Epidermal melanocyte (primary cell): ENCODE measurements around the gene VPS41.

Source experiments
- DNase-seq: peaks from one replicate; pipeline ENCODE4 v3.0.0; 2011; ENCODE audit warnings: low spot score; ENCODE audit not compliant: insufficient read length

The VPS41 gene

DNA sequence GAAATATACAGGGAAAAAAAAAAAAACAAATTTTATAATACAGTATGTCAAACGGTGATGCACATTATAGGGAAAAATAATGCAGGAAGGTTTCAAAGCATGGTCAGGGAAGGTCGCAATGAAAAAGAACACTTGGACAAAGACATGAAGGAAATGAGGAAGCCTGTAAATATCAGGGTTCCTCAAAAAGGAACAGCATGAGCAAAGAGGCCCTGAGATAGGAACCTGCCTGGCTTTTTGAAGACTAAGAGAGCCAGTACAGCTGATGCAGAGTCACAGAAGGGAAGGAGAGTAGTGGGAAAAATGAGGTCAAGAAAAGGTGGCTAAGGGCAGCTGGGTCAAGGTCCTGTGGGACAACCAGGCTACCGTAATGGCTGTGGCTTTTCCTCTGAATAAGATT, 1.9 kb downstream of the VPS41 start:
- DNase-seq = no peak

DNA sequence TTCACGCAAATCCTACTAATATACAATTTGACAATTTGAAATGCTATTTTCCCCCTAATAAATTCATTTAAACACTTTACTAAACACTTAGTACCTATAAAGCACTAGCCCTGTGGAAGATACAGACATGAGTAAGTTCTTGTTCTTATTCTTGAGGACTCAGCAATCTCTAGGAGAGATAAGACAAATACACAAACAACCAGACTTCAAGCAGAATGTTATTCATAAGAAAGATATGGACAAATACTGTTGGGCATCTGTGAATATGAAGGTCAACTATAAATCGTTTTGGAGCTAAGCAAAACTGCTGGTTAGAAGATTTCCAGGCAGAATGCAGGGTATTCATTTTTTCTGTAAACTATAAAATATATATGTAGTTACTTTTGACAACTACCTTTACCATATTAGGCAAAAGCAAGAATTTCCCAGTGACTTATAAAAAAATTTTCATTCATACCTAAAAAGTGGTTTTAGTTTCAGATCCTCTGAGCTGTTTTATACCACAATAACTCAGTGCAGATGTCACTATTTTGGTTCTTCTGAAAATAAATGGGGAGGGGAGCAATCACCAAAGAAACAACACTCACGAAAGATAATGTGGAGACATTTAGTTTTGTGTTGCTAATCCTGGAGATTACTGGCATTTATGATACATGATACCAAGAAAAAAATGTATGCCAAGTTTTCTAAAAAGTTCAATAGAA, 3.8 kb downstream of the VPS41 start:
- no peak for DNase-seq

DNA sequence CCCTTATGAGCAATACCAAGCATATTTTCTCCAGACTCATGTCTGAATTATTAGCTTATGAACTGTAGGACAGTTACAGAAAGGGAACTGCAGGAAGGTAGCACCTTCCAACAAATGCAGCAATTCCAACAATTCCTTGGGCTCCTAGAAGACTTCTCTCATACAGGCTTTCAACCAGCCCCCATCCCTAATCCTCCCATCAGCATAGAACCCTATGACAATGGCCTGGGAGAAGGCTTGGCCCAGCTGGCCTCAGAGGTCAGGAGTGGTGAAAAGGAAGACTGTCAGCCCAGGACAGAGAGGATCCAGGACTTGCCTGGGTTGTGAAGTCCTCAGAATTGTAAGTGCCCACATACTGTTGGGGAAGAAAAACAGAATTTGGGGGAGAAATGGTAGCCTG, 5.9 kb downstream of the VPS41 start:
- DNase-seq = no peak

DNA sequence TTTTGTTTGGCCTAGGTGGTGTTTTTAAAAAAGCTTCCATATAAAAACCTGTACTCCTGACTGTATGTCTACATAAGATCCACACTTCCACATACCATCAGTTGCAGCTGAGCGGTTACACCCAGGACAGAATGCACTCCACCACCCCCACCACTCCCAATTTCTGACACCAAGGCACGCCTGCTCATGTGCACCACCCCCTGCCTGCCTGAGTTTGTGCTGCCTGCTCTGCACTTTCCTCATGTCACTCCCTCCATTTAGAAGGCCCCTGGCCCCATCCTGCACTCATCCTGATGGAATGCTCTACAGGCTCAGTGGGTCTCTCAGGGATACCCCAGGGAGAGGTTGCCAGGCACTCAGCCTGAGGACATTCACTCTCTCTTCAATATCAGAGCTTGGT, 6.5 kb downstream of the VPS41 start:
- DNase-seq = no peak

DNA sequence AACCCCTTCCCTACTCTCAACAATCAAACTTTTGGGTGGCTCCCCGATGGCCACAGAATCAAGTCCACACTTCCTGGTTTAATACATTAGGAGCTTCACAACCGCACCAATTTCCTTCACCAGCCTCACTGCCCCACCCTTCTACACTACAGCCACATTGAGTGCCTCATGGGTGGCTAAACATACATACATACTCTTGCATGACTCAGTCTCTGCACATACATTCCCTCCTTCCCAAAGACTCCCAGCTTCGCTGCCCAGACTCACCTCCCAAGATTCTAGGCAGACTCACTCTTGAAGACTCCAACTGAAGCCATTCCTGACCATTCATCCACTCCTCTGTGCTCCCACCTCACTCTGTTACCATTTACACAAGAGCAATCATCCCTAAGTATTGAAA, 15.9 kb downstream of the VPS41 start:
- DNase-seq = no peak

DNA sequence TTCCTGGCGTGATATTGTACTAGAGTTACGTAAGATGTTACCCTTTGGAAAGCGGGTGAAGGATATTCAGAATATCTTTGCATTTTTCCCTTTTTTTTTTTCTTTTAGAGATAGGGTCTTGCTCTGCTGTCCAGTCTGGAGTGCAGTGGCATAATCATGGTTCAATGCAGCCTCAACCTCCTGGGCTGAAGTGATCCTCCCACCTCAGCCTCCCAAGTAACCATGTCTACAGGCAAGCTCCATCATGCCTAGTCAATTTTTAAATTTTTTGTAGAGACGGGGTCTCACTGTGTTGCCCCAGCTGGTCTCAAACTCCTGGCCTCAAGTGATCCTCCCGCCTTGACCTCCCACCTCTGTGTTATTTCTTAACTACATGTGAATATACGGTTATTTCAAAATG, 18.4 kb downstream of the VPS41 start:
- no peak for DNase-seq

DNA sequence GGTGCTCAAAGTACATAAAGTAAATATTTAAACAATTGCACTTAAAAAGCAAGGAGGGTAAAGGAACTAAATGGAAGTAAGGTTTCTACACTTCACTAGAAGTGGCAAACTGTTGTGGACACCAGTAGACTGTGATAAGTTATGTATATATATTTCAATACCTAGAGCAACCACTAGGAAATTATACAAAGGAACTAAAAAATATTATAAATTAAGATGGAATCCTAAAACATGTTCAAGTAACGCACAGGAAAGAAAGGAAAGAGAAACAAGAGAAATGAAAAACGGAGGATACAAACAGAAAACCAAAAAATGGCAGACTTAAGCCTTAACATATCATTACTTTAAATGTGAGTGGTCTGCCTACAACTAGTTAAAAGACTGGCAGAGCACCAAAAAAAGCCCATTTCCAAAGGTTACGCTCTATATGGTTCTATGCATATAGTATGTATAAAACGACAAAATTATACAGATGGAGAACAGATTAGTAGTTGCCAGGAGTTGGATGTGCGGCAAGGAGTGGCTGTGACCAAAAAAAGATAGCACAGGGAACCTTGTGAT, 19.0 kb downstream of the VPS41 start:
- no peak for DNase-seq

DNA sequence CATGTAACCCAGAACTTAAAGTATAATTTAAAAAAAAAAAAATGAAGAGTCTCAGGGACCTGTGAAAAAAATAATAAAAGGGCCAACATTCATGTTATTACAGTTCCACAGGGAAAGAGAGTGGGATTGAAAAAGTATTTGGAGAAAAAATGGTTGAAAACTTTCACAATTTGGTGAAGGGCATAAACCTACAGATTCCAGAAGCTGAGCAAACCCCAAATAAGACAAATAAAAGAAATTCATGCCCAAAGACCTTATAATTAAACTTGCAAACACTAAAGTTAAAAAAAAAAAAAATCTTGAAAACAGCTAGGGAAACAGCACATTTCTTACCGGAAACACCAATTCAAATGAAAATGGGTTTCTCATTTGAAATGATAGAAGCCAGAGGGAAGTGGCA, 19.9 kb downstream of the VPS41 start:
- no peak for DNase-seq

DNA sequence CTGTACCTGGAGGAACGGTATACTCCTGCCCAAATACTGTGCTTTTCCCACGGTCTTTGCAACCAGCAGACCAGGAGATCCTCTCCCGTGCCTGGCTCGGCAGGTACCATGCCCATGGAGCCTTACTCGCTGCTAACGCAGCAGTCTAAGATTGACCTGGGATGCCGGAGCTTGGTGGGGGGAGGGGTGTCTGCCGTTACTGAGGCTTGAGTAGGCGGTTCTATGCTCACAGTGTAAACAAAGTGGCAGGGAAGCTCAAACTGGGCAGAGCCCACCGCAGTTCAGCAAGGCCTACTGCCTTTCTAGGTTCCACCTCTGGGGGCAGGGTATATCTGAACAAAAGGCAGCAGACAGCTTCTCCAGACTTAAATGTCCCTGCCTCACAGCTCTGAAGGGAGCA, 22.7 kb downstream of the VPS41 start:
- DNase-seq = no peak

DNA sequence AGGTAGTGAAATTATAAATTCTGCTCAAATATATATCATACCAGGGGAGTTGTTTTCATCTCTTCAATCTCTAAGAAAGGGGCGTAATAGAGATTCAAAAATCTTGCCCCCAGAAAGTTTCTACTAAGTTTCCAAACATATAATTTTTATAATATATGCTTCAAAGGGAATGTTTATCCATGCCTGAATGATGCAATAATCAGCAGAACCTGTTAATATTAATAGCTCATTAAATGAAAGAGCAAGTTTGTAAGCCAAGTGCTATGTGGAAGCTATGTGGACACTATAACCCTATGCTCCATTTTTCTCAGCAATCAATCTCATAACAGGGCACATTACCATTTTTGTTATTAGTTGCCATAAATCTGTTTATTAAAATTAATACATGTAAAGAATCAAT, 25.3 kb downstream of the VPS41 start:
- no peak for DNase-seq

DNA sequence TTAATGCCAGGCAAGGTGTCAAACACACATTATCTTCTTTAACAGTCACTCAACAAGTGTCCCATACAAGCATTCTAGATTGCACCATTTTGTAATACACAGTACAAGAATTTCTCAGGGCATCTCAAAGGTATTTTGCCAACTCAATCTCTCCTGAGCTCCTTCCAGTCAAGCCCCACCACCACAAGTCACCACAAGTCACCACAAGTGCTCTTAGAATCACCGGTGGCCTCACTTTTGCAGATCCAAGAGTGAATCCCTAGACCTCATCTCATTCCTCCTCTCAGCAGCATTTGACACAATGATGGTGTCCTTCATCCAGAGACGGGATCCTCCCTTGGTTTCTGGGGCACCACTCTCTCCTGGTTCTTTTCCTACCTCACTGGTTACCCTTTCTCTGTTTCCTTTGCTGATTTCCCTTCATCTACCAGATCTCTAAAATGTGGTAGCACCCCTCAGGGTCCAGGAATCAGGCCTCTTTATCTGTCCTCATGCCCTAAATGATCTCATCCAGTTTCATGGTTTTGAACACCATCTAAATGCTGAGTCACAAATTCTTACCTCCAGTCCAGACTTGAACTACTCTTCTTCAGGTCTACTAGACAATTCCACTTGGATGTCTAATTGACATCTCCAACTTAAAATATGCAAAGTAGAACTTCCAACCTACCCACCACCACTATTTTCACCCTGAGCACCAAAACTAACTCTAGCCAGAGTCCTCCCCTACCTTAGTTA, 26.9 kb downstream of the VPS41 start:
- no peak for DNase-seq

DNA sequence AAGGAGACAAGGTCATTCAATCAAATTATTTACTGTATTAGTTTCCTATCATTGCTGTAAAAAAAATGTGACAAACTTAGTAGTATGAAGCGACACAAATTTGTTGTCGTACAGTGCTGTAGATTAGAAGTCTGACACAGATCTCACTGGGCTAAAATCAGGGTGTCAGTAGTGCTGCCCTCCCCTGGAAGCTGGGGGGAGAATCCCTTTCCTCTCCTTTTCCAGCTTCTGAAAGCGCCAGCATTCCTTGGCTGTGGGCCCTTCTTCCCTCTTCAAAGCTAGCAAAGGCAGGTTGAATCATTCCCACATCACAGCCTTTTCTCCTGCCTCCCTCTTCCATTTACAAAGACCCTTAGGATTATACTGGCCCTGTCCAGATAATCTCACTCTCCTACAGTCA, 28.0 kb downstream of the VPS41 start:
- DNase-seq = no peak

DNA sequence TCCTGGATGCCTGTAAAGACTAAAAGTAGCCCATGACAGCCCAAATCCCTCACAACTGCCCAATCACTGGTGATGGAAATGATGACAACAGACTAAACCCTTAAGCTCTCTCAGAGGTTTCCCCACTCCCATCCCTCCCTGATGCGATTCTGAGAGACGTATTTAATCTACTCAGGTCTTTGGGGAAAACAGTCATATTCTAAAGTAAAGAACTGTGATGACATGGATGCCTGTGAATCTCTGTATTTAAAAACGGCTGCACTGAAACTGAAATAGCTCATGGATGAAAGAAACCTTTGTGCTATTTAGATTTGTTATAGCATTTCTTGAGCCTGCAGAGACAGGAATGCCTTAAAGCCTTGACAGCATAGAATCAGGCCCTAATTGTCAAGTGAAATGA, 28.5 kb downstream of the VPS41 start:
- peak; percentile 64 for DNase-seq

DNA sequence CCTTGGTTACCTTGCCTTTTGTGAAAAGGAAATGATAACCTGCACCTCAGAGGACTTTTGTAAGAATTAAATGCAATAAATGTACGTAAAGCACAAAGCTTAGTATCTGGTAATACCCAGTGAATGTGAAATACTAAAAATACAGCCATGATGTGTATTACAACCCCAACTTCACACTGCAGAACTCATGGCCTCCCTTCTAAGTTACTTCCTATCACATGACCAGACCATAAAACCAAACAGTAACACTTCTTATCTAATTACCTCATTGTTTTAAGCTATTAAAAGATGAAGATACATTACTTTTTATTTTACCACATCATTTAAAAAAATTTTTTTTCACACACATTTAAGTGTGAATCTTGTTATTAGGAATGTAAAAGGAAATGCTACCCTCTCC, 29.0 kb downstream of the VPS41 start:
- DNase-seq = no peak

DNA sequence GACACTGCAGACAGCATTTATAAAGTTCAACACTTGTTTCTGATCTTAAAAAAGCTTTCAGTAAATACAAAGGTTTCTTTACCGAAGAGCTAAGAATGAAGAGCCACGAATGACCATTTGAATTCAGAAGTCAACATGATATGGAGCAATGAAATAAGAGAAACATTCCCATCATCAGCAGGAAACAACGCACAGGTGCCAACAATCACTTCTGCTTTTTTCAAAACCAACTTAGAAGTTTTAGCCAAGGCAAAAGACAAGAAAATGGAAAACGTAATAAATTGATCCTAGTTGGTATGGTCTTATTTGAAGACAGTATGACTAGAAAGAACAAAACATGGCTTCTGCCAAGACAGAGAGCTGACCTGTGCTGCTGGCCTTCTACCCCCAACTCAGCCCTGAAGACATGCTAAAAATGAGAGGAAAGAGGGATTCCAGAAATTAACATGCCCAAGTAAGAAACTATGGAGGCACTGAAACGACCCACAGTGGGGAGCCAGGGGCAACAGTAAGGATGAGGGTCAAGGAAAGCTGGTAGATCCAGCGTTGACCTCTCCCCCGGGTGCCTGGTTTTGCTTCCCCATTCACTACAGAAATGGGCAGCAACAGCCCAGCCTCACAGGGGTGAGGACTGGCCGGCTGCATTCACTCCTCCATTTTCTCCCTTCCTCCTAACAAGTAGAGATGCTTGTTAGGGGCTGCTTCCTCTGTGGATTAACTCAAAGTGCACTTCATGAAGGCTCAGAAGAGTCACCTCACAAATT, 30.1 kb downstream of the VPS41 start:
- no peak for DNase-seq

DNA sequence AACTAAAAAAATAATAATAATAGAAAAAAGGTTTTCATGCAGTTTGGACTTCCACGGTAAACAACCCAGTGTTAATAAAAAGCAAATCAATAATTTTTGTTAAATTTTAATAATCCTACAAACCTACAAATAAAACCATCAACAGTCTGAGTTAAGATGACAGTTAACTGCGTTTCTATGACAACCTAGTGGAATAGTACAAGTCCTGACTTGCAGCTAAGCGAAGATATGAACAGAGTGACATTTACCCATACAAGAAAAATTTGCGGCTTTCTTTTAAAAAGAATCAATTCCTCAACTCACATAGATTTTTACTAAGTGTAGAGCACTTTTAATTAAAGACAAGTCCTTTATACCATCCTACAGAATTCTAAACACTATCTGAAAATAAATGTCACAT, 35.6 kb downstream of the VPS41 start:
- no peak for DNase-seq

DNA sequence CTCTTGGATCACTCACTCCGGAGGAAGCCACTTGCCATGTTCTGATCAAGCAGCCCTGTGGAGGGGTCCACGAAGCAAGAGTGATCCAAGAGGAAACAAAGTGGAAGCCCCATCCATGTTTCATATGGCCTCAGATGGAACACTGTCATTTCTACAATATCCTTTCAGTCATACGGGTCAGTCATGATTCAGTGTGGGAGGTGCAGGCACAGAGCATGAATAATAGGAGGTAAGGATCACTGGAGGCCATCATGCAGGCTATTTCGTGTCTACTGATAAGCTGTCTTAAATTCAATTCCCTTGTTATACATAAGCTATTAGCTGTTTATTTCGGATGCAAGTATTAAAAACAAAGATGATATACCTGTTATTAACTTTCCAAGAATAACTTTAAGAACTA, 36.8 kb downstream of the VPS41 start:
- no peak for DNase-seq

DNA sequence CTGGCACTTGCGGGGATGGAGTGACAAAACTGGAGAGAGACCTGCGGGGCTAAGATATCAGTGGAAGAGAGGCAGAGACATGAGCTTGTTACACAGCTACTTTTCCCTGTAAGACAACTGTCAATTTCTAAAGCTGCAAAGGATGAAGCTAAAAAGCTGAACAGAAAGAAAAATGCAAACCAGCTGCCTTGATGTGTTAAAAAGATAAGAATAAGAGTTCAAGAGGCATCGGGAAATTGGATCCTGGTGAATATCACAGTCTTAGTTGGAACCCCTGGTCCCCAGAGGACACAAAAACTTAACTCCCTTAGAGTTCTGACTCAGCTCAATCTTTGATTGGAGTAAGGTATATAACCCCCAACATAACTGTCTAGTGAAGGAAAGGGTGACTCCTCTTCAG, 38.8 kb downstream of the VPS41 start:
- no peak for DNase-seq

DNA sequence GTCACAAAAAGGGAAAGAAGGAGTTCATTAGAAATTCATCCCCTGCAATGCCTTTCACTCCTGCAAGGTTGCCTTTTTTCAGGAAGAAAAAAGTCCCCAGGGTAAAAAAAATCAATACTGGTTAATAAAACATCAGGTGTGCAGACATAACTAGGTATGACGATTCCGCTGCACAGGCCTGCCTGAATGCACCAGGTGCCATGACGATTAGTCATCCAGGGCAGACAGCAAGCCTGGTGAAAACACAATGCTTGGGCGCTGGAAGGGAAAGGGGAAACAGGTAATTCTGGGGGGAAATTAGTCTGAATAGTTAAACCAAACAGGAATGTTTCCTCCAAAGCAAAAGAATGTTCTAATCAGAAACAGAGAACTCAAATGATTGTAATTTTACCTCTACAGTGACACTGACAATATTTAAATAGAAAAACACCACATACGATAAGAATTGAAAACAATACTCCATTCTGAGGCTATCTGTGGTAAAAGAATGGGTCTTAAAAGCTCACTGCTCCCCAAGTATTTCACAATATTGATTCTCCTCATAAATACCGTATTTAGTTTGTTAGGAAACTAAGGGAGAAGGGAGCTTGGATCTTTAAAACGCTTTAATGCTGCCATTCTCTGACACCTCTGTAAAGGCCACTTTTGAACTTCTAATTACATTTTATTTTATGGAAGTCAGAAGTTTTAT, 45.2 kb downstream of the VPS41 start:
- no peak for DNase-seq

DNA sequence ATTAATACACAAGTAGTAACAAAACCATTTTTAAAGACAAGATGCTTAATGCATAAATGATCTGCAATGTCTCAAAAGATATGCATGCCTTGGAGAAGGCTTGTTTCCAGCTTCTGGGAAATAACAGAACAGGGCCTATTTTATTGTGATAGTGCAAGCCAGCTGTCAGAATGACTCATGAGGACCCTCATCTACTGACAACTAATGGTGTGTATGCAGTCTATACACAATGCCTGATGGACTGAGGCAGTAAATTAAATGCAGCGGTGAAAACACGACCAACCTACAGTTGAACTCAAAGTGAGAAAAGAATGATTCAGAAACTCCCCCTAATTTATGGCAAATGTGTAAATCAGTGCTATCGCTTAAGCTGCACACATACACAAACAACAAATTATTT, 46.3 kb downstream of the VPS41 start:
- DNase-seq = no peak

DNA sequence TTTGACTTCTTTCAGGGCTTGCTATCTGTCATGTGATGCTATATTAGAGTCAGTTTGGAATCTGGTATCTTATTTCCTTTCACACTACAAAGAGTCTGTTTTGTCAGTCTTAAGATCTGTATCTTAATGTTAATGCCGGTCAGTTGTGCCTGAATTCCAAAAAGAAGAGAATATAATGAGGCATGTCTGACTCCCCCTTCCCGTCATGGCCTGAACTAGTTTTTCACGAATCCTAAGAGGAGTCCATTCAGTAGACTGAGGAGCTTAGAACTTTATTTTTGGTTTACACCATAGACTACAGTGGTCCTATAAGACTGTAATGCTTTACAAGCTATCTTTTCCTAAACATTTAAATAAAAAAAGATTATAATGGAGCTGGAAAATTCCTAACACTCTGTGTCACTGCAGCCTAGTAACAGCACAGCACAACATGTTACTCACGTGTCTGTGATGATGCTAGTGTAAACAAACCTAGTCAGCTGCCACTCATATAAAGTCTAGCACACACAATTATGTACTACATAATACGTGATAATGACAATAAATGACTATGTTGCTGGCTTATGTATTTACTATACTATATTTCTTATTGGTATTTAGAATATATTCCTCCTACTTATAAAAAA, 50.6 kb downstream of the VPS41 start:
- no peak for DNase-seq
